Limb (tissue), 2 donors: ENCODE results near the gene CDH4.

ENCODE experiments used
- DNase-seq, 2 donors: peaks; one replicate each; pipeline ENCODE4 v3.0.0-alpha.2; 2016; ENCODE audit errors: extremely low spot score in 2 of 2

The CDH4 gene

DNA sequence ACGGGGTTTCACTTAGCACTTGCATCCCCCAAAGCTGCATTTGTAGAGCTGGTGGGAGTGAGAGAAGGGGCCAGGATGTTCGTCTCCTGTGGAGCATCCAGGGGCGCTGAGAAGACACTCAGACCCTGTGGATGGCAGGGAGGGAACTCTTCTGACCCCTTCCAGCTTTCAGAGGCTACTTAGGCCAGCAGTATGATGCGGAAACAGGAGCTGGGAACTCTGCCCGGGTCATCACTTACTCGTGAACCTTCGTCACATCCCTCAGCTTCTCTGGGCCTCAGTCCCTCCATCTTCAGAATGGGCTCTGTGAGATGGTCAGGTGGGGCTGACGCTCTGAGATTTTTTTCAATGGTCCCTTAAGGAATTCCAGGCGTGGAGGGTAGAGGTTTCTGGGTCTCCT is 585.1 kb downstream of the CDH4 start:
- no peak for DNase-seq

DNA sequence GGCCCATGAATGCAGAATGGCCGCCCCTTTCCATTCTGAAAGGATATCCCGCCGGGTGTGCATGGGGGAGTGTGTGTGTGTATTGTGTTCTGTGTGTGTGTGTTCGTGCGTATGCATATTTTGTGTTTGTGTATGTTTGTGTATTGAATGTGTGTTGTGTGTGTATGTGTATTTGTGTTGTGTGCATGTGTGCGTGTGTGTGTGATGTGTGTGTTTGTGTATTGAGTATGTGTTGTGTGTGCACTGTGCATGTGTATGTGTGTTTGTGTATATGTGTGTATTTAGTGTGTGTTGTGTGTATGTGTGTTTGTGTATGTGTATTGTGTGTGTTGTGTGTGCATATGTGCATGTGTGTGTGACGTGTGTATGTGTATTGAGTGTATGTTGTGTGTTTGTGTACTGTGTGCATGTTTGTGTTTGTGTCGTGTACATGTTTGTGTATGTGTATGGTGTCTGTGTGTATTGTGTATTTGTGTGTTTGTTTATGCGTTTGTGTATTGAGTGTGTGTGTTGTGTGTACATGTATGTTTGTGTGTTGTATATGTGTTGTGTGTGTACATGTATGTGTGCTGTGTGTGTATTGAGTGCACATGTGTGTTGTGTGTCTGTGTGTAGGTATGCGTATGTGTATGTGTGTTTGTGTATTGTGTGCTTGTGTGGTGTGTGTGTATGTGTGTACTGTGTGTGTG is 587.3 kb downstream of the CDH4 start:
- no peak for DNase-seq

DNA sequence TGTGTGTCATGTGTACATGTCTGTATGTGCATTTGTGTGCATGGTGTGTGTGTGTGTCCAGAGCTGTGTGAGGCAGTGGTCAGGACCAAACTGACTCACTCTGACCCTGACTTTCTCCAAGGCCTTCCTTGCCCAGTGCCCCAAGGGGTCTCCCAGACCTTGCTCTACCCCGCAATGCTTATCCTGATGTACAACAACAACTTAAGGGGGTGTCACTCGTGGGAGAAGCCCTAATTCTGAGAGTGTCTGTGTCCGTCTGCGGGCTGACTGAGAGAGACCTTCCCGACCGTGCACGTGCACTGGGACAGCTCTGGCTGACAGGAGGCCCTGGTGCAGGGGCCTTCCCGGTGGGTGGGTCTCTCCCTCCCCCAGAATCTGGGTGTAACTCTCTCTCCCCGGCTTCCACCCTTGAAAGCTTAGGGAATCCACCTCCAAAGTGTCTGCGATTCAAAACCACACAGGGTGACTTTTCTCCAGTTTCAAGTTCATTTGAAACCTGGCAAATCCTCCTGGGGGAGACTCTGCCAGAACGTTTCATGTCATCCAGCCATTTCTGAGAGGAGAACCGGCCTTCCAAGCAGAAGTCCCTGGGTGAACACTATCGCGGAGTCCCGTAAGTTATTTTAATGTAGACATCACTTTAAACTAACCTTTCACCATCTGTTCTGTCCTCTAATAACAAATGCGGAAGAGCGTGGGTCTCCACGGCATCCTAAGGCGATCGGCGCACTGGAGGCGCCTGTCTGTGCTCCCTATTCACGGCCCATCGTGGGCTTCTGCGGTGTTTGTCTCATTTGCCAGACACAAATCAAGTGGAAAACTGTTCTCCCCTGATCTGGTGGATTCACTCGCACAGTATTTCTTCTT is 588.1 kb downstream of the CDH4 start:
- no peak for DNase-seq

DNA sequence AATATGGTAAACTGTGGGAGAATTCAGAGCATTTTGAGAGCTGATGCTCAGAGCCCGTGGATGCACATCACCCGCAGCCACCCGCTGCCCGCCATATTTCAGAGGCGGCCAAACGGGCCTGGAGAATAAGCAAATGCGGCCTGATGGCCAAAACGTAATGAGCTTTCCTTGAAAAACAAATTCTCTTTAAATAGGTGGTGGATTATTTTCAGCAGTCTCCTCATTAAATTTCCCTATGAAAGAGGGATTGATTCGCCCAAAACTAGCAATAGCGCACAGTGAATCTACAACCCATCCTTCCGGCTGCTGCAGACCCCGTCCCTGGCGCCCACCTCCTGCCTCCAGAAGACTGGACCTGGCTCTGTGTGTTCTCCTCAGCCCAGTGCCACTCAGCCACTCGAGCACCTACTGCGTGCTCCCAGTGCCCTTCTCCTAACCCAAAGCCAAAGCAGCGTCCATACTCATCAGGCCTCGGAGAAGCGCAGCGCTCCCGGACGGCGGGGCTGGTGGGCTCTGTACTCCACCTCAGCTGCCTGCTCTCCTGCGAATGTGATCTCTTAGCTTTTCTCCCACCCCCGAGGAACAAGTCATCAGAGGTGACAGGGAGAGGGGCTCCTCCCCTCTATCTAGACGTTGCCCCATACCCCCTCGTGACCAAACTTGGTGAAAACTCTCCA is 588.9 kb downstream of the CDH4 start:
- no peak for DNase-seq

DNA sequence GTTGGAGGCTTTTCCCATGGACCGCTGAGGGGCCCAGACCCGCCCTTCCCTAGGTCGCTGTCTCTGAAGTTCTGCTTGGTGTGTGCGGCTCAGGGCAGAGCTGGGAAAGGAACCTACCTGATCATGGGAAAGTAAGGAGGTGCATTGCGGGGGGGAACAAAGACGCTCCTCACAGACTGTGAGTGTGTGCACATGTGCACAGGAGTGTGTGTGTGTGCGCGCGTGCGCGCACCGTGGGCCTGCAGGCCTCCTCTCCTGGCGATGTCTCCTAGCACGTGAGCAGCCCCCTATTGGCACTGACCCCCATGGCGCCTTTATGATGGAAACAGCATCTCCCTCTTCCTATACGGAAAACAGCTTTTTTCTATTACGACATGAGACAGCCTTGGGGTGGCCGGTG is 589.5 kb downstream of the CDH4 start:
- DNase-seq = no peak

DNA sequence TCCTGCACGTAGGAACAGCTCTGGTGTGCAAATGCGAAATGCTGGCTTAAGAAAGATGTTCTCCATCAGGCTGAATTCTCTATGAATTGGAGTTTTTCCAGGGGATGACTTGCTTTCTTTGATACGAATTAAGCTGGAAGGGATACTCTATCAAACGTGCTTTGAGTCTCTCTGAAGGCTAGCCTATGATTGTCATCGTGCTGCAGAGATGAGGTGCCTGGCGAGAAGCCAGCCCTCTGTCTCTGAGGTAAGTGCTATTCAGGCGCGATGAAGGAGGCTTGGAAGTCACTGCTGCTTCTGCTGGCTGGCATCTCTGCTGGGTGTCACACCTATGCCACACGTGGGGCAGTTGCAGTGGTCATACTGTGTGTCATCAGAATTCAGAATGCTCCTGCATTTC is 589.9 kb downstream of the CDH4 start:
- no peak for DNase-seq

DNA sequence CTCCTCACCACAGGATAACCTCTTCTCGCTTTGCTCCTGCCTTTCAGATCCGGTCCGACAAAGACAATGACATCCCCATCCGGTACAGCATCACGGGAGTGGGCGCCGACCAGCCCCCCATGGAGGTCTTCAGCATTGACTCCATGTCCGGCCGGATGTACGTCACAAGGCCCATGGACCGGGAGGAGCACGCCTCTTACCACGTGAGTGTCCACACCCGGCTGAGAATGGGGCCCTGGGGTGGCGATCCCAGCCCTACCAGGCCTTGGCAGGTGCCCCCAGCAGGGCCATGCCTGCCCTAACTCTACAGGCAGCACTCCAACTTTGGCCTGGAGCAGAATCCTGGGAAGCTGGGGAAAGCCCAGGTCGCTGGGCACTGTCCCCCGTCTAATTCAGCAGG is 592.6 kb downstream of the CDH4 start:
- no peak for DNase-seq

DNA sequence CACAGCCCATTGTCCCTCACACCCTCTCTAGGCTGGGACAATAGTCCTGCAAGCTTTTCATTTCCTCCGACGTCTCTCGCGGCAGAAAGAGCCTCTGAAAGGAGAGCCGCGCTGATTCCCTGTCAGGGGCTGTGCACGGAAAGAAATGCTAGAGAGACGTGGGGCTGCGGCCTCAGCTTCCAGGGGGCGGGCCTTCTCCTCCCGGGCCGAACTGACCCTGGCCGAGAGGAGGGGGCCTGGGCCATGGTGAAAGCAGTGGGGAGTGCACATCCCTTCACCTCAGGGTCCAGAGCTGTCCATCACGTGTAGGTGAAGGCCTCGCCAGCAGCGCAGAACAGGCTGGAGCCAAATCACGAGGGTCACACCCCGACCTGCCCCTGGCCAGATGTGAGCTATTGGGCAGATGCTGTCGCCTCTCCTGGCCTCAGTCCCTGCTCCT is 593.2 kb downstream of the CDH4 start:
- DNase-seq = no peak

DNA sequence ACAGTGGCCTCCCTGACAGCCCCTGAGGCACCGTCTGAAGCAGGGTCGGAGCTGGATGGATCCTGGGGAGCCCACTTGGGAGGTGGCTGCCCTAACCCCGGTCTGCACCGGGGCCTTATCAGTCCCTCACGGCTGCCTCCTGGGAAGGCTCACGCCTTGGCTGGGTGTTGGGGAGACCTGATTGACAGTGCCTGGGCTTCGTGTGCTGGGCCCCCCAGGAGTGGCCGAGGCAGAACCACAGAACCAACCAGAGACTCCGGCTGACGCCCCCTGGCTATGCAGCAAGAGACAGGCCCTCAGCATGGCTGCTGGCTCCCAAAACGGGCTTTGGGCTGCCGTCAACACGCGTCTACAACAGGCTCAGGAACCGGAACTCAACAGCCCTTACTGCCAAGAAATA is 594.0 kb downstream of the CDH4 start:
- no peak for DNase-seq

DNA sequence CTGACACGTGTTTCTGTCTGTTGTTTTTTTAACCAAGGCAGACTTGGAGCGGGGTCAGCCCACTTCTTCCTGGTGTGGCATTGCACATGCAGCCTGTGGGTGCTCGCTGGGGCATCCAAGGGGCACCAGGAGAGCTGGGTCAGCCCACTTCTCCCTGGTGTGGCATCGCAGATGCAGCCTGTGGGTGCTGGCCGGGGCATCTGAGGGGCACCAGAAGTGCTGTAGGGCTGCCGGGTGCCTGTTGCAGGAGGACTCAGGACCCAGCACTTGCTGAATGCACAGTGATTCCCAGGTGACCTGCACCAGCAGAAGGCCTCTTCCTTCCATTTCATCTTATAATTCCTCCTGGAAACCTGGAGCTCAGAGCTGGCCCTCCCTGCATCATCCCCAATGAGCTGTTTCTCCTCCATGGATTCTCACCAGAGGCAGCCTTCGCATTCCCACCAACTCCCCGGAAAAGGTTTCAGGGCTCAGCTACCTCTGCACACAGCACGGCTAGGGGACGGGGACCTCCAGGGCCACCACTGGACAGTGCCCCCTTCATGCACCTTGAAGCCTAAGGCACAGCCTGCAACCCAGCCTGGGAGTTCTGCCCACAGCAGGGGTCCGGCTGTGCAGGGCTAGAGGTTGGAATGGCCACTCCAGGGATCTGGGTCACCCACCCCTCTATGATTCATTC is 594.8 kb downstream of the CDH4 start:
- no peak for DNase-seq

DNA sequence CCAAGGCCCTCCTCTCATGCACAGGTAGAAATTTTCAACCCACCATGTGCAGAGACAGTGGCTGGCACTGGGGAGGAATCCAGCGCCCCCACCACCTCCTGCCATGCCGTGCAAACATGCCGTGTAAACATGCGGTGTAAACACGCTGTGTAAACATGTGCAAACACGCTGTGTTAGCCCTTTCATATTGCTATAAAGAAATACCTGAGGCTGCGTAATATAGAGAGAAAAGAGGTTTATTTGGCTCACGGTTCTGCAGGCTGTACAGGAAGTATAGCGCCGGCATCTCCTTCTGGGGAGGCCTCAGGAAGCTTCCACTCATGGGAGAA is 595.3 kb downstream of the CDH4 start:
- no peak for DNase-seq

DNA sequence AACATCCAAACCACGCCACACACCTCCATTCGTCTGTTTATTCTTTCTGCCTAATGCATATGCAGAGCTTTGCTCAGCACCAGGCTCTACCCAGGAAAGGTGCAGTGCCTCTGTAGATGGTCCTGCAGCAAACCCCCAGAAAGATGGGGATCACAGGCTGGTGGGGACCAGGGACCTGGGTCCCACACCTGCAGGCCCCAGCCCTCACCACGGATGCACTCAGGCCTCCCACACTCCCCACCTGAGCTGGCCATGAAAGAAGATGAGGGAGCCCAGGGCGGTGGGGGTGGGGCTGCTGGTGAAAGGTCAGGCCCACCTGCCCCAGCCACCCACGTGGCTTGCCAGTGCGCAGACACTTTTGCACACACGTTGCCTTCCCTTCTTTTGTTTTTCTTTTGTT is 595.9 kb downstream of the CDH4 start:
- DNase-seq = no peak

DNA sequence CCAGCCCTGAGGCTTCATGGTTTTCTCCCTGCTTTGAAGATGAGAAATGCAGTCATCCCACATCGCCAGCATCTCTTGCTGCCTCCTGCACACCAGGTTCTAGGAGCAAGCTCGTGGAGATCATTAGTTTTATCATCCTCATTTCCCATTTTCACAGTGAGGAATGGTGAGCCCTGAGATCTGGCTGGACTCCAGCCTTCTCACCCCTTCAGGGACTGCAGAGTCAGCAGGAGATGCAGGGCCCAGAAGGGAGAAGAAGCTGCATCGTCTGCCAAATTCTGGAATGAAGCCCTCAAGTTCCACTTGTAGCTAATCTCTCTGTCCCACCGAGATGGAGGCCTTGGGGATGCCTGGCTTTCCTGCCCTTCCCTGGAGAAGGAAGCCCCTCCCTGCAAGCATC is 596.8 kb downstream of the CDH4 start:
- no peak for DNase-seq

DNA sequence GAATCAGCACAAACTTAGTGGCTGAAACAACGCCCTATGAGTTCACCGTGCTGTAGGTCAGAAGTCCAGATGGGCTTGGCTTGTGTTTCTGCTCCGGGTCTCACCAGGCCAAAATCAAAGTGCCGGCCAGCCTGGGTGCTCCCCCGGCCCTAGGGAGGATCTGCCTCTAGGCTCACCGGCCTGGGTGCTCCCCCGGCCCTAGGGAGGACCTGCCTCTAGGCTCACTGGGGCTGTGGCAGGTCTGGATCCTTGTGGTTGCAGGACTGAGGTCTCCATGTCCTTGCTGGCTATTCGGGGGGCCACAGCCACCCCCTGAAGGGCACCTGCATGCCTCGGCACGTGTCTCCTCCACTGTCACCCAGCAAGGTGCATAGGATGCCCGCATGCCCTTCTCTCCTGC is 597.3 kb downstream of the CDH4 start:
- no peak for DNase-seq

DNA sequence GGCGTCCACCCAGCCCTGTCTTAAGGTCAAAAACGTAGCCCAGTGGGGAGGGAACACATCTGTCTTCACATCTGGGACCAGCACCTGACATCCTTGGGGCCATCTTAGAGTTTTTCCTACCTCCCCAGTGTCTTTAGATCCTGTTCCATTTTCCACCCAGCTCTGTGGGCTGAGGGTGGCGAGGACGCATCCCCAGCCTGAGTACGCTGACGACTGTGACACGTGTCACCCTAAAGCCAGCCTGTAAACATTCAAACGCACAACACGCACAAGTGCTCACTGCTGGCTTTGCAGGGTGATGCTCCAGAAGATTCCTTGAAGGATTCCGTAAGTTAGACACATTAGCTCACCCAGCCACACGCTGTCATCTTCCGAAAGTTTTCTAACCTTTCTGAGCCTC is 597.8 kb downstream of the CDH4 start:
- DNase-seq = no peak

DNA sequence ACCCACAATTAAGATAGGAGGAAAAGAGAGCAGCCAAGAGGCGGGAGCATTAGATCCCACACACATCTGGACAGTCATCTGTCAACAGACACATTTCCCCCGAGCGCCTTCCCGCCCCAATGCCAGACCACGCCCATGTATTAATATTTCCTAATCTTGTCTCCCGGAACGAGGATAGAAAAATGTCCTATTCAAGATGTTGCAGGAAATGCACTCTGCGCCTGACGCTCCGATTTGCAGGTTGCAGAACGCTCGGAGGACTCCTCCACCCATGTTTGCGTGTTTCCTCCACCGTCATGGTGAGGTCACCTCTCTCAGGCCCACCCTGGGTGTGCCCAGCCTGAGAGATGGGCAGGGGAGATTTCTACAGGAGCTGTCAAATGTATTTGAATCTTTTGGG is 598.4 kb downstream of the CDH4 start:
- no peak for DNase-seq

DNA sequence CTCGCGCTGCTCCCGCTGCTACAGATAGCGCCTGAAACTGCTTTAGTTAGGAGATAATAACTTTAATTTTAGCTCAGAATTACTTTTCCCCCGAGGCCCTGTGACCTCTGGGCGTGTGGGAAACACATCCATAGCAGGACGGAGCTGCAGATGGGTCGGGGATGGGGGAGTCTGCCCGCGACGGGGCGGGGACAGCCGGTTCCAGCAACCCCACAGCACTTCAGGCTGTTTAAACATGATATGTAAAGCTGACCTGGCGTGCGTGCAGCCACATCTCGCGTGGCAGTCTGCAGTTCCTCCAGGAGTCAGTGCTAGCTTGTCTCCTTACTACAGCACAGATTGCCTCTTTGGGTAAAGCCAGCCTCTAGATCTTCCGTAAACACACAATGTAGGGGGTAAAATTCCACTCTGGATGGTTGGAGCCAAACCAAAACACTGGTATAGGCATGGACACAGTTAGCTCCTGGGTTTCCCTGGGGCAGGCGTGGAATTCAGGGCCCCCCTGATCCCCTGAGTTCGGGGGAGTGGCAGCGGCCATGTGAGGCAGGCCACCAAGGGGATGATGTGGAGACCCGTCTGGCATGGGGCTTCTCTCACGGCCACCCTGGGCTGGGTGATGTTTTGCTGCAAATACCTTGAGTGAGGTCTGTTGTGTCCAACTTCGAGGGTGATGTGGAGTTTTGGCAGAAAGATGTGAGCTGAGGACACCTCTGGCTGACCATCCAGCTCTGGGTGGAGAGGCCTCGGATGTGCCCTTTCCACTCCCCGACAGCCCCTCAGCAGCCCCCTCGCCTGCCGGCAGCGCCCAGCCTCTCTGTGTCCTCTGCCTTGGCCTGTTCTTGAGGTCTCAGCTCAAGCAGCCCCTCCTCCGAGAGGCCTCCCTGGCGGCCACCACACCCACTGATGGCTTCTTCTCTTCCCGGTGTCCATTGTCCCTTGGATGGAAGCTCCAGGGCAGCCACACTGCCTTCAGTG is 599.2 kb downstream of the CDH4 start:
- no peak for DNase-seq

DNA sequence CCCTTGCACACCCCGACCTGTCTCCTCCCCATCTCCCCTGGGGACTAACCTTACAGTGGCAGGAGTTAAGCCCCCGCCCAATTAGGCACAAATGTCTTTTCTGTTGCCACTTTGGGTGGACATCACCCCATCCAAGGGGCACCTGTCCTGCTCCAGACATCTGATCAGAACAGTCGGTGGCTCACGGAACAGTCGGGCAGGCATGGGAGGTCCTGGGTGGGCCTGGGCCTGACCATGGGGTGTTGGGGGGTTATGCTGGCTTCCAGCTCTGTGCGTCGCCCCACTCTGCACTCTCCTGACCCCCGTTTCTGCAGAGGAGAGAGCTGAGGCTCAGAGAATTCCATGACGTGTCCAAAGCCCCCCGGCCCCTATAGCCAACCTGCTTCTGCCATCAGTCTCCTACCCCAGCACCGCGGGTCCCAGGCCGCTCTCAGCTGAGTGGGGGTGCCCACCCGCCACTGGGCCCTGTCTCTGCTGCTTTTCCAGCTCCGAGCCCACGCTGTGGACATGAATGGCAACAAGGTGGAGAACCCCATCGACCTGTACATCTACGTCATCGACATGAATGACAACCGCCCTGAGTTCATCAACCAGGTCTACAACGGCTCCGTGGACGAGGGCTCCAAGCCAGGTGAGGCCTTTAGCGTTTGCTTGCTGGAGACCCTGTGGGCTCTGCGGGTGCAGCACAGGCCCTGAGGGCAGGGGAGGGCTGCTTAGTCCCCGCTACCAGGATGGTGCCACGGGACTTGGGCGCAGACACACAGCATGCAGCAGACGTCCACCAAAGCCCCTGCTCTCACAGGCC is 600.4 kb downstream of the CDH4 start:
- no peak for DNase-seq

DNA sequence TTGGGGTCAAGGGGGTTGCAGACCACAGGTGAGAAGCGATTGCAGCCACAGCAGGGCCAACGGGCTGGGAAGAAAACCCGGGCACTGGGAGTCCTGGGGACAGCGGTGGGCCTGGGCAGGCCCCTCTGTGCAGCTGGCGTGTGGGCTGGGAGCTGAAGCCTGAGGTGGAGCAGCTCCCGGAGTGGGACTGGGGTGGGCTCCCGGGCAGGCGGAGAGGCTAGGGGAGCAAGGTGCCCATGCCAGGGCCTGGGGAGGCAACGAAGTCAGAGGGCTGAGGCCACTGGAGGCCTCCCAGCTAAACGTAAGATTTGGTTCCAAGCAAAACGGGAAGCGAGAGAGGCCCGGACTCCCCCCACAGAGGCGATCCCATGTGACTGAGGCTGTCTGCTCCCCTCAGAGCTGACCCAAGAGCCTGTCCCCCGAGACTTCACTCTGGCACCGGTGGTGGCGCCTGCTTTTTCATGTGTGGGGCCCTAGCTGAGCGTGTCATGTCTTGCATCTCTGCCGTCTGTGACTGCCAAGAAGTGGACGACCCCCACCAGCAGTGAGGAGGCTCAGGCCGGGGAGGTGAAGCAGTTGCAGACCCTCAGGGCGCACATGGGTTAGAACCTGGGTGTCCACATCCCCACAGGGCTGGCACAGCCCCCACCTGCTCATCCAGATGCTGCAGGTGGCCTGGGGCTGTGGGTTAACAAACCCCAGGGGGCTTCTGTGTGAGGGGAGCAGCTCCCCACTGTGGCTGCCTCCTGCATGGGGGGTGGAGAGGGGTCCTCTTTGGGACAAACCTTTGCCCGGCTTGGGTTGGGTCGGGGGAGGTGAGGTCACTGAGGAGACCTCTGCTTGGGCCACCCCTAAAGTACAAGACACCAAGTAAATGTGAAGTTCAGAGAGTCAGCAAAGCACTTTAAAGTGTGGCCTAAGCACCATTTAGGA is 601.3 kb downstream of the CDH4 start:
- no peak for DNase-seq
